ENCODE measurements around the gene TAS2R31.
"Not testable (repeated sequence)": the region's sequence is repeated elsewhere in the genome, so short reads cannot be mapped to it uniquely, and the experiment has no call there.

Gene TAS2R31, protein sequence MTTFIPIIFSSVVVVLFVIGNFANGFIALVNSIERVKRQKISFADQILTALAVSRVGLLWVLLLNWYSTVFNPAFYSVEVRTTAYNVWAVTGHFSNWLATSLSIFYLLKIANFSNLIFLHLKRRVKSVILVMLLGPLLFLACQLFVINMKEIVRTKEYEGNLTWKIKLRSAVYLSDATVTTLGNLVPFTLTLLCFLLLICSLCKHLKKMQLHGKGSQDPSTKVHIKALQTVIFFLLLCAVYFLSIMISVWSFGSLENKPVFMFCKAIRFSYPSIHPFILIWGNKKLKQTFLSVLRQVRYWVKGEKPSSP

GRCh38 chr12:11031307-11031706, at the start of gene TAS2R31:
Gene TAS2R31 (minus strand): TSS chr12:11031407. CDS start chr12:11031335, 72 bp downstream.
- peaks cover 13% of the 10 kb centered on the region; the same call in 1 of the 2 replicates for H3K36me3 ChIP-seq (ENCODE audit: insufficient read depth, low read length)

GRCh38 chr12:11078246-11078645, 47.0 kb upstream of the TAS2R31 start:
- Histone ChIP-seq H3K27me3 (ENCODE audit: insufficient read depth, low read length) (no peaks in the 10 kb centered on the region), H3K79me2 (ENCODE audit: control insufficient read depth, insufficient read depth, low read length, unreplicated experiment) (no peaks in the 10 kb centered on the region), H2AFZ (ENCODE audit: low read length, unreplicated experiment) (no peak overlapping the region), H3K36me3 (ENCODE audit: insufficient read depth, low read length) (peaks cover 5% of the 10 kb centered on the region; the same call in 1 of the 2 replicates), H3K27ac (ENCODE audit: low read depth, low read length) (no peak overlapping the region), H3K4me1 (ENCODE audit: control insufficient read depth, insufficient read depth, low read length, unreplicated experiment) (no peaks in the 10 kb centered on the region), H3K4me3 (ENCODE audit: low read depth, low read length) (no peak overlapping the region)

More at GRCh38 chr12:11031307-11031706, at the start of gene TAS2R31:
- H3K27me3 ChIP-seq (ENCODE audit: insufficient read depth, low read length), result no peaks in the 10 kb centered on the region
- no peak within 1 kb of the TSS for H3K4me3 ChIP-seq (ENCODE audit: low read depth, low read length)
- no peaks in the 10 kb centered on the region for H3K4me1 ChIP-seq (ENCODE audit: control insufficient read depth, insufficient read depth, low read length, unreplicated experiment)
- no peaks in the 10 kb centered on the region for H3K79me2 ChIP-seq (ENCODE audit: control insufficient read depth, insufficient read depth, low read length, unreplicated experiment)
- H2AFZ ChIP-seq (ENCODE audit: low read length, unreplicated experiment), result no peak within 1 kb of the TSS
- no peak within 1 kb of the TSS for H3K27ac ChIP-seq (ENCODE audit: low read depth, low read length)

- H3K79me2 ChIP-seq (ENCODE audit: control insufficient read depth, insufficient read depth, low read length, unreplicated experiment), result no peaks in the 10 kb centered on the region
- H3K4me1 ChIP-seq (ENCODE audit: control insufficient read depth, insufficient read depth, low read length, unreplicated experiment), result no peaks in the 10 kb centered on the region
- no peak overlapping the region for H2AFZ ChIP-seq (ENCODE audit: low read length, unreplicated experiment)
Measured at GRCh38 chr12:11075642-11076041, 44.4 kb upstream of the TAS2R31 start.

DNA sequence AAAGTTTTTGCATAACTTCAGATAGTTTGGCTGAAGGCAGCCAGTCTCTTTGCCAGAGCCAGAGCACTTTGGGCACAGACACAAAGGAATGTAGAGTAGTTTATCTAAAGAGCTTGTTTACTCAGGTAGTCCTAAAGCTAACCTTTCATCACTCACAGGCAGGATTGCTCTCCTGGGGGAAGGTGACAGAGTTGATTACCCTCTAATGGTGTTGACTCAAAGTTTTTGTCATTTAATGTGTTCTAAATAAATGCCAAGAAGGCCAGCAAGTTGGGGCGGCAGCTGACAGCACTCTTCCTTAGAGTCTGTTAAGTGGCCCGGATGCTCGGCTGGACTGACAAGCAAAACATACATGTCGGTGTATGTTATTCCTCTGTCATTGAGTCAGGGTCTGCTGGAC, 40.2 kb upstream of the TAS2R31 start:
- H3K79me2 ChIP-seq (ENCODE audit: control insufficient read depth, insufficient read depth, low read length, unreplicated experiment), result no peaks in the 10 kb centered on the region
- H3K4me3 ChIP-seq (ENCODE audit: low read depth, low read length), result no peak overlapping the region
- H3K27ac ChIP-seq (ENCODE audit: low read depth, low read length), result no peak overlapping the region
- no peaks in the 10 kb centered on the region for H3K4me1 ChIP-seq (ENCODE audit: control insufficient read depth, insufficient read depth, low read length, unreplicated experiment)
- no peaks in the 10 kb centered on the region for H3K27me3 ChIP-seq (ENCODE audit: insufficient read depth, low read length)
- no peak overlapping the region for H2AFZ ChIP-seq (ENCODE audit: low read length, unreplicated experiment)
- H3K36me3 ChIP-seq (ENCODE audit: insufficient read depth, low read length), result no peaks in the 10 kb centered on the region

More at GRCh38 chr12:11075642-11076041, 44.4 kb upstream of the TAS2R31 start:
- no peak overlapping the region for H3K4me3 ChIP-seq (ENCODE audit: low read depth, low read length)
- no peaks in the 10 kb centered on the region for H3K27me3 ChIP-seq (ENCODE audit: insufficient read depth, low read length)
- no peaks in the 10 kb centered on the region for H3K36me3 ChIP-seq (ENCODE audit: insufficient read depth, low read length)
- H3K27ac ChIP-seq (ENCODE audit: low read depth, low read length), result no peak overlapping the region

GRCh38 chr12:11070999-11071398, 39.8 kb upstream of the TAS2R31 start:
- Histone ChIP-seq H3K4me1 (ENCODE audit: control insufficient read depth, insufficient read depth, low read length, unreplicated experiment) (no peaks in the 10 kb centered on the region), H3K4me3 (ENCODE audit: low read depth, low read length) (no peak overlapping the region), H3K36me3 (ENCODE audit: insufficient read depth, low read length) (no peaks in the 10 kb centered on the region), H3K79me2 (ENCODE audit: control insufficient read depth, insufficient read depth, low read length, unreplicated experiment) (no peaks in the 10 kb centered on the region), H3K27me3 (ENCODE audit: insufficient read depth, low read length) (no peaks in the 10 kb centered on the region), H2AFZ (ENCODE audit: low read length, unreplicated experiment) (no peak overlapping the region), H3K27ac (ENCODE audit: low read depth, low read length) (no peak overlapping the region)

GRCh38 chr12:11069854-11070365, 38.7 kb upstream of the TAS2R31 start:
- Histone ChIP-seq H2AFZ (ENCODE audit: low read length, unreplicated experiment) (no peak overlapping the region), H3K4me3 (ENCODE audit: low read depth, low read length) (no peak overlapping the region), H3K79me2 (ENCODE audit: control insufficient read depth, insufficient read depth, low read length, unreplicated experiment) (no peaks in the 10 kb centered on the region), H3K36me3 (ENCODE audit: insufficient read depth, low read length) (no peaks in the 10 kb centered on the region), H3K4me1 (ENCODE audit: control insufficient read depth, insufficient read depth, low read length, unreplicated experiment) (no peaks in the 10 kb centered on the region), H3K27me3 (ENCODE audit: insufficient read depth, low read length) (no peaks in the 10 kb centered on the region), H3K27ac (ENCODE audit: low read depth, low read length) (no peak overlapping the region)

DNA sequence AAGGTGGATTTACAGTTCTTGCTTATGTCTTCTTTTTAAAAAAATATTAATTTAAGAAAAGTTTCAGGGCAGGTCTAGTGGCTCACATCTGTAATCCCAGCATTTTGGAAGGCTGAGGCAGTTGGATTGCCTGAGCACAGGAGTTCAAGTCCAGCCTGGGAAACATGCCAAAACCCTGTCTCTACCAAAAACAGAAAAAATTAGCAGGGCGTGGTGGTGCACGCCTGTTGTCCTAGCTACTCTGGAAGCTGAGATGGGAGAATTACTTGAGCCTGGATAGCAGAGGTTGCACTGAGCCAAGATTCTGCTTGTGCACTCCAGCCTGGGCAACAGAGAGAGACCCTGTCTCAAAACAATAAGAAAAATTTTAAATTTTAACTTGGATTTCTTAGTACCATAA, 36.3 kb upstream of the TAS2R31 start:
- Histone ChIP-seq H3K27me3 (ENCODE audit: insufficient read depth, low read length) (no peaks in the 10 kb centered on the region), H3K36me3 (ENCODE audit: insufficient read depth, low read length) (no peaks in the 10 kb centered on the region), H3K4me3 (ENCODE audit: low read depth, low read length) (no peak overlapping the region), H3K4me1 (ENCODE audit: control insufficient read depth, insufficient read depth, low read length, unreplicated experiment) (no peaks in the 10 kb centered on the region), H3K27ac (ENCODE audit: low read depth, low read length) (no peak overlapping the region), H3K79me2 (ENCODE audit: control insufficient read depth, insufficient read depth, low read length, unreplicated experiment) (no peaks in the 10 kb centered on the region), H2AFZ (ENCODE audit: low read length, unreplicated experiment) (no peak overlapping the region)

- H3K79me2 ChIP-seq (ENCODE audit: control insufficient read depth, insufficient read depth, low read length, unreplicated experiment), result peaks cover 11% of the 10 kb centered on the region
- not testable (repeated sequence) for H3K36me3 ChIP-seq (ENCODE audit: insufficient read depth, low read length); H3K27me3 ChIP-seq (ENCODE audit: insufficient read depth, low read length); H2AFZ ChIP-seq (ENCODE audit: low read length, unreplicated experiment); H3K27ac ChIP-seq (ENCODE audit: low read depth, low read length); H3K4me1 ChIP-seq (ENCODE audit: control insufficient read depth, insufficient read depth, low read length, unreplicated experiment); H3K4me3 ChIP-seq (ENCODE audit: low read depth, low read length)
Measured at GRCh38 chr12:11062194-11062593, 31.0 kb upstream of the TAS2R31 start, which contains the start of gene TAS2R46. Gene TAS2R46 (minus strand): TSS chr12:11062294. CDS start chr12:11062294, 0 bp downstream.

GRCh38 chr12:11059784-11060183, 28.6 kb upstream of the TAS2R31 start:
- Histone ChIP-seq H3K4me3 (ENCODE audit: low read depth, low read length) (no peak overlapping the region), H3K4me1 (ENCODE audit: control insufficient read depth, insufficient read depth, low read length, unreplicated experiment) (no peaks in the 10 kb centered on the region), H3K36me3 (ENCODE audit: insufficient read depth, low read length) (no peaks in the 10 kb centered on the region), H2AFZ (ENCODE audit: low read length, unreplicated experiment) (no peak overlapping the region), H3K27ac (ENCODE audit: low read depth, low read length) (no peak overlapping the region), H3K79me2 (ENCODE audit: control insufficient read depth, insufficient read depth, low read length, unreplicated experiment) (peaks cover 14% of the 10 kb centered on the region), H3K27me3 (ENCODE audit: insufficient read depth, low read length) (no peaks in the 10 kb centered on the region)

GRCh38 chr12:11059041-11059440, 27.8 kb upstream of the TAS2R31 start:
- Histone ChIP-seq H2AFZ (ENCODE audit: low read length, unreplicated experiment) (no peak overlapping the region), H3K36me3 (ENCODE audit: insufficient read depth, low read length) (no peaks in the 10 kb centered on the region), H3K27me3 (ENCODE audit: insufficient read depth, low read length) (no peaks in the 10 kb centered on the region), H3K4me1 (ENCODE audit: control insufficient read depth, insufficient read depth, low read length, unreplicated experiment) (no peaks in the 10 kb centered on the region), H3K79me2 (ENCODE audit: control insufficient read depth, insufficient read depth, low read length, unreplicated experiment) (peaks cover 14% of the 10 kb centered on the region), H3K4me3 (ENCODE audit: low read depth, low read length) (no peak overlapping the region), H3K27ac (ENCODE audit: low read depth, low read length) (no peak overlapping the region)

DNA sequence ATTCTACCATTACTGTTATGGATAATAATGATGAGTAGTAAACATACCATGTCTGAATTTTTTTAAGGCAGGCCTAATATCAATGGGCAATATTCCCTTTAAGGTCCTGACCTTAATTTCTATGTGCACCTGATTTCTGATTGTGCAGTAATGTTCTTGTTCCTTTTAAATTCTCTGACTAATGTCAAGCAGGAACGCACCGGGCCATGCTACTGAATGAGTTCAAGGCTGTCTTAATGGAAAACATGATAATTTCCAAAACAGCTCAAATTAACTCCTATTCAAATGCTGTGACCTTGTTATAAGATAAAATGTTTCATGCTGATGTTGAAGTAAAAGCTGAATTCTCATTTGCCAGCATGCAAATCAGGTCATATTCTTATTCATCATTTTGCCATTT, 24.1 kb upstream of the TAS2R31 start:
- H3K27me3 ChIP-seq (ENCODE audit: insufficient read depth, low read length), result no peaks in the 10 kb centered on the region
- no peak overlapping the region for H2AFZ ChIP-seq (ENCODE audit: low read length, unreplicated experiment)
- H3K36me3 ChIP-seq (ENCODE audit: insufficient read depth, low read length), result no peaks in the 10 kb centered on the region; the same call in 1 of the 2 replicates
- peaks cover 13% of the 10 kb centered on the region for H3K79me2 ChIP-seq (ENCODE audit: control insufficient read depth, insufficient read depth, low read length, unreplicated experiment)
- no peak overlapping the region for H3K27ac ChIP-seq (ENCODE audit: low read depth, low read length)
- no peaks in the 10 kb centered on the region for H3K4me1 ChIP-seq (ENCODE audit: control insufficient read depth, insufficient read depth, low read length, unreplicated experiment)
- H3K4me3 ChIP-seq (ENCODE audit: low read depth, low read length), result no peak overlapping the region

Measured in ACC112 (cell line).